NCI-H128 (cell line): ENCODE data around the gene NAT9.

Source experiments
- DNase-seq: peaks from one replicate; lab custom pipeline; 2025; ENCODE audit not compliant: unreplicated experiment; lab: John Stamatoyannopoulos, UW

Gene NAT9

GRCh38 chr17:74780443-74781238 lies 4.5 kb upstream of the NAT9 start:
- no peak for DNase-seq

GRCh38 chr17:74779948-74780400 lies 3.8 kb upstream of the NAT9 start:
- DNase-seq, result no peak

DNA sequence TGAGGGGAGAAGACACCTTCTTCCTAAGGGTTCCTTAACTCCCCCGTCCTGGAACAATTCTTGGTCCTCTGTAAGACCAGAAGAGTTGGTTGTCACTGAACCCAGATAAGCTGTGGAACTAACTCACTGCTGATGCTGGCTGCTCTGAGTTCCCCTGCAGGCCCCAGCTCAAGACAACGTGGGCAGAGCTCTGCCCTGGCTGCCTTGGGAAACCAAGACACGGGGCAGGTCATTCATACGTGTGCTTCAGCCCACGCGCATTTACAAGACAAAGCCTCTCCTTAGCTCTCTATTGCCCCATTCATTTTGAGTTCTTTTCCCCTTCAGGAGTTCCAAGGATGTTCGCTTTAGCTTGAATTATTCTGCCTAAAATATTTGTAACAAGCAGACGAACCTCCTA lies 3.4 kb upstream of the NAT9 start:
- DNase-seq, result no peak

DNA sequence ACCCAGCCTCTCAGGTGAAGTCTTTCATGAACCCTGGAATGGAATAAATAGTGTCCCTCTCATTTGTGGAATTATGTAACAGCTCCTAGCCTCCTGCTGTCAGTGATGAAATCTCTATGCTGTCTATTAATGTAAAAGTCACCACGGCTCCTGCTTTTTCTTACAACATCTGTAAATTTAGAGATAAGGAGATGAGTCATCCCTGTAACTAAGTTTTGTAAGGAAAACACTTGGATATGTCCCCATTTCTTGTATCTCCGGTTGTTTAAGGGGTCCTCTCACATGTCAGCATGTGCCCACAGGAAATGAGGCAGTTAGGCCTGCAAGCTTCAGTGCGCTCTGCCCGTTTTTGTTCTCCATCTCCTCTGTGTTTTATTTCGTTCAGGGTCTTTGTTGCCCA lies 2.8 kb upstream of the NAT9 start:
- no peak for DNase-seq

DNA sequence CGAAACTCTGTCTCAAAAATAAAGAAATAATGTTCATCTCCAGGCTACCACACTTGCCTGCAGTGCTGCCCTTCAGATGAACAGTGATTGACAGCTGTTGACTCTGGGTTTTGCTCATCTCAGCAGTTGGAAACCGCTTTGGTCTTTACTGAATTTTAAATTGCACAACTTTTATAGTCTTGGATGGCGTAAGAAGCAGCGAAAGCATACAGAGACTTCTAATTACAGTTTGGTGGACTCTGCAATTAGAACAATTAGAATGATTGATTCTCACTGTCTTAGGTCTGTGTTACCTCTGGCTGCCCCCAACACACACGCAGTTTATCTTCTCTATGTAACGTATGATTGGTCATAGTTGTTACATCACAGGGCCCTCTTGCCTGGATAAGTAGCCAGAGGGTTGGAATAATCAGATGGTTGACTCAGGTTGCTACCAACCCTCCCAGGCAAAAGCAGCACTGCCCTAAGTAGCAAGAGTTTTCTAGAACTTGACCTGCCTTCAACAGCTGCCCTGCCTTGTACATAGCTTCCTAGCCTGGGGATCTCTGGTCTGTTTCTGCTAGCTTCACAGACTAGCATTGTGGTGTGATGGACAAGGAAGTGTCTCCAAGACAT lies 1.9 kb upstream of the NAT9 start:
- DNase-seq, result no peak

DNA sequence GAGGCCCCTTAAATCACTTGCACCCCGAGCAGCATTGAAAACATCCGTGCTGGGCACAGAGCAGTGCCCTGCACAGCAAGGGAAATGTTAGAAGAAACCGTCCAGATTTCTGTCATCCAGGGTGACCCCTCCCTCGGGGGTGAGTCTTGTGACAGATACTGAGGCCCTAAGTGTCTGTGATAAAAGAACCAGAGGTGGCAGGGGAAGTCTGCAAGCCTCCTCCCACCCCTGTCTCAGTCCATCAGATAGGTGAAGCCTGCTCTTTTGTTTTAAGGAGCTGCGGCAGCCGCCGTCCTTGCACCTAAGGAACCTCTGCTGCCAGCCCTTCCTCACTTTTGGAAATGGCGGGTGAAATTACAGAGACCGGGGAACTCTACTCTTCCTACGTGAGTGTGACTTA lies 845 bp upstream of the NAT9 start:
- DNase-seq, result no peak

- no peak for DNase-seq
Measured at GRCh38 chr17:74775409-74776043, 619 bp downstream of the NAT9 start.

DNA sequence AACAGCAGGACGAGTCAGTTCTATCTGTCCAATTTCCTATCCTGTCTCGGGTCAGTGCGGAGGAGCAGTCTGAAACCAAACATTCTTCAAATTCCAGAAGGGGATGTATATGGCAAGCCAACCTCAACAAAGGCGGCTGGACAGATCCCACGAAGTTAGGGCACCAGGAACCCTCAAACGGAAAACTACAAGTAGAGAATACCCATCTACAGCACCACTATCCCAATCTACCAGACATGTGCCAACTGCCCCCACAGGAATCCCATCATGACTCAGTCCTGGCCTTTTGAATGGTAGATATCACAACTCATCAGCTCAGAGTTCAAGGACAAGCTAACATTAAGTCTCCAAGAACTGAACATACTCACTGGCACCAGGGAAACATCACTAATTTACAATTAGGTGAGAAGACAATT lies 2.3 kb downstream of the NAT9 start:
- DNase-seq, result no peak

DNA sequence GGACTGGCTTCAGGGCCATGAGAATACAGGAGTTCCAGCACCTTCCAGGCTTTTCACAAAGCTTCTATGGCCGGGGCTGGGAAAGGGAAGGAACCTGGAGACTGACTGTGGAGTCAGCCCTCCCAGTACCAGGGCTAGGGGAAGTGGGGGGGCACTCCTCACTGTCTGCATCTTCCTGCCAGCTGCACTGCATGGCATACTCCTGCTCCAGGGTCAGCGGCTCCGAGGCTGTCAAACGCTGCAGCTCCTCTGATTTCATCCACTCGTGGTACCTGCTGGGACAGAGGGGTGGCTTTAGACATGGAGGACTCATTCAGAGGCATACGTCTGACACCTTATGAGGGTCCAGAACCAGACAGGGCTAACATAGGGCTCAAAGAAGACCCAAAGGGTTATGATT lies 2.7 kb downstream of the NAT9 start:
- DNase-seq, result no peak

DNA sequence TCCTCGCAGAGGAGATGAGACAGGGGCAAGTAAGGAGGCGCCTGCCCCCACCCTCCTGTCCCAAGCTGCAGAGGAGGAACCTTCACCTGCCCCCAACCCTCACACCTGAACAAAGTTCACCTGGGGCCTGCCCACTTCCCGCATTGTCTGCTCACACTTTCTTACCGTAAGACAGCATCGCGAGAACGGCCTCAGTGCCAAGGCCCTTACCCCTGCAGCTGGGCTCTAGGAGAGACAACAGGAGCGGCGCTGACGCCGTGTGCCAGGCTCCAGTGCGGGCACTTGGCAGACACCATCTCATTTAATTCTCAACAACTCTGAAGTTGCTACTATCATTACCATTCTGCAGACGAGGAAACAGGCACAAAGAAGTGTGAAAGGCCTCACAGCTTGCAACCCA lies 4.1 kb downstream of the NAT9 start:
- DNase-seq, result no peak

DNA sequence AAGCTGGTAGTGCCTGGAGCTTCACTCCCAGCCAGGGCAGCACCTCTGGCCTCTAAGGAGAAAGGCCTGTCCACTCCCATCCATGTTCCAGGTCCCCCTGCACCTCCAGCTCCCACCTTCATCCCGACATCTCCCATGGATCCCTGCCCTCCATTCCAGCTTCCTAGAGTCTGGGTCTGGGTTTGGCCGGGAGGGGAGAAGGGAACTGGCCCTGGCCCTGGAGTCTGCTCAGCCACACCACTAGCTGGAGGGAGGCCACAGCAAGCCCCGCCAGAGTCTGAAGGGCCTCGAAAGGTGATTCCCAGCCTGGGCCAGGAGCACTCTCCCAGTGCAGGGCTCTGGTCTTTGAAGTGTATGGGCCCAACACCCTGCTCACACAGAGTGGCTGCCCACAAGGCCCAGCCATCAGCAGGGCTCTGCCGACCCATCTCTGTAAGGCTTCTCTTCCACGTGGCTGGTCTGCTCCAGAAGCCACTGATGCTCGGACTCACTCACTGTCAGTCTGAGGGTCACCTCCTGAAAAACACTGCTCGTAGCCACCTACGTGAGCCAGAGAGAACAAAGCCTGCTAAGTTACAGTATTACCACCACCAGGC lies 4.7 kb downstream of the NAT9 start:
- no peak for DNase-seq

DNA sequence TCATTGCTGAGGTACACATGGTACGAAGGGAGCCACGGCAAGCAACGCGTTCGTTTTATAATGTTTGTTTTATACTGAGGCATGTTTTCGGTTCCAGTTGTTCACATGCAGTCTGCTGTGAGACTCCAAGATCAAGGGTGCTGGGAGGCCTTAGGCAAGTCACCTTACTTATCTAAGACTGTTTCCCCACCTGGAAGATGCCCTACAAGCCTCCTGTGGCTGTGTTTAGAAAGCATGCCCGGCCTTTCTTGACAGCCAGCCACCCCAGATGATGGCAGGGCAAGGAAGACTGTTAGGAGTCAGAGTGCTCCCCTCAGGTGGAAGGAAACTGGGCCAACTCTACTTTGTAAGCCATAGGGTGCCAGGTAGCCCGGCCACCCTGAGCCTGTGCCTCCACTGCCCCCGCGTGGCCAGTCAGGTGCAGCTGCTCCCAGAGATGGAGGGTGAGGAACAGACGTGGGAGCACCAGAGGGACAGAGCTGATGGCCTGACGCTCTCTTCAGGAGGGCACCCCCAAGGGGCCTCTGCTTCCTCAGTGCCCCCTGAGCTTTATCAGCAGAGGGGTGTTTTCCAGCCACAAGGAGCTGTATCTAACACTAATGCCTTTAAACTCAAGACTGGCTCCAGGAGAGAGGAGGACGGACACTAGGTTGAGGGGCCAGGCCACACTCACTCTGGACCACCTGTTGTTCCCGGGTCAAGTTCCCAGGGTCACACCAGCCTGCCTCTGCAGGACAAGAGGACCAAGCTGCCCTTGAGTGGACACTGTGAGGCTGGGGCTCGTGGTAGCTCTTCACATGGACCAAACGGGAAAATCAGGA lies 5.4 kb downstream of the NAT9 start:
- no peak for DNase-seq

- no peak for DNase-seq
Measured at GRCh38 chr17:74769856-74770497, 6.2 kb downstream of the NAT9 start.

DNA sequence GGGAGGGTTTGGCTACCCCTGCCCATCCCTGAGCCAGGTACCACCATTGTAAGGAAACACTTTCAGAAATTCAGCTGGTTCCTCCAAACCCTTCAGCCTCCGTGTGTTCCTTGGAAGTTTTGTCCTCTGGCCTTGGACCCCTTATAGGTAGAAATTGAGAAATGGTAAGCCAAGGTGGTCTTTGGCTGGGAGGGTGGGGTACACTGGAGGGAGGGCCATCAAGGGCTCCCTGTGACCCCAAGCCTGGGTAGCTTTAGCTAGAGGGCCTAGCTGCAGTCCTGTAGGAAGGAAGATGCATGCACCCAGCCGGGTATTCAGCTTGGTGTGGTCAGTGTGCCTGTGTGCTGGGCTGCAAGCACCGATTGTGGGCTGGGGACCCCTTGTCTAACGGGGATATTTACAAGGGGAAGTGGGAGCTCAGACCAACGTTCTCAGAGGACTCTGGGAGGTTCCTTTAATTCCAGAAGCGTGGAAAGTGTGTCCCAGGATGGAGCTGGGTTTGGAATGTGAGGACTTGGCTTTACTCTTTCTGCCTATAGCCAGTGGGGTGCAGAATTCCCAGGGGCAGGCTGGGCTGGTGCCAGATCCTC lies 6.8 kb downstream of the NAT9 start:
- no peak for DNase-seq

- no peak for DNase-seq
Measured at GRCh38 chr17:74768763-74769114, 7.4 kb downstream of the NAT9 start.

GRCh38 chr17:74768069-74768762 lies 7.9 kb downstream of the NAT9 start:
- DNase-seq, result no peak

DNA sequence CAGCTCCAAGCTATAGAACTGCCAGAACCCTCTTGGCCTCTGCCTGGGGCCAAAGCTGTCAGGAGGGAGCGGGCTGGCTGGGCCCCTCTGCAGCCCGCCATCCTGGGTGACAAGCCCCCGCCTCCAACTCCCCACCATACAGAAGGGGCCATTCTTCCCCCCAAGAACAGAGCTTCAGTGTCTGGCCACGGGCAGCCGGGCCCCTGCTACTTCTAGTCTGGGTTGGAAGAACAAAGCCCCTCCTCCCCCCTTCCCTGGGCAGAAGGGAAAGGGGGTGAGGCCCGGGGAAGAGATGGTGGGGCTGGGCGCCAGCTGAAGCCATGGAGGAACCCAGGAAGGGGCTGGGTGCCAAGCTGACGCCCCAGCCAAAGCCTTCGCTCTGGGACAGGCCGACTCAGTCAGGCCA lies 9.0 kb downstream of the NAT9 start:
- DNase-seq, result no peak

GRCh38 chr17:74766413-74766812 lies 9.7 kb downstream of the NAT9 start:
- DNase-seq, result no peak

DNA sequence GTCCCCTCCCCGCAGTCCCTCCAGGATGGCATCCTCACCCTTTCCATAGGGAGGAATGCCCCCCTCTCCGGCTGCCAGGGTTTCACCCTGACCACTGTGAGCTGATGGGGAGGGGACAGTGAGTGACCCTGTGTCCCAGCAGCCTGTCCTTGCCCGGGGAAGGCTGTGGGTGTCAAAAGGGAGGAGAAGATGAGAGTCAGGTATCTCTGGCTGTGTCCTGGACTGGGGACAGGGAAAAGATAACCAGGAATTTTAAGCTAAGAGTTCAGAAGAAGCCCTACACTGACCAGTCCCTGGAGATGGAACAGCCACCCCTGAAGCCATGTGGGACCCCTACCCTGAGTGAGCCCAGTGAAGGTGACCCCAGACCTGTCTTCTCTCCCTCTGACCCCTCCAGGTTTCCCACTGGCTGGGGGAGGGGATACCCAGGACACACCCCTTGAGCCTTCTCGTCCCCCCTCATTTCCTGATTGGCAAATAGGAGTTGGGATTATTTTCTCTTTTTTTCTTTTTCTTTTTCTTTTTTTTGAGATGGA lies 11.3 kb downstream of the NAT9 start:
- DNase-seq, result no peak
